T-helper 2 cell treated with Interferon-gamma antibody and Interleukin-4, amounts not matched to agents 100 ng/mL and 5 ng/mL, for 36 hours (primary cell): ENCODE data around the gene ACYP2. TPM values are rescaled to one million over a fixed set of nuclear protein-coding genes. Genes with fewer than 3 reads are reported as not detected.

Experiments
- intact Hi-C: fragments of 100-400 bp; cut with micrococcal nuclease; formaldehyde crosslinking; loops from one replicate; pipeline ENCODE4 v1.15.1; 2023
- total RNA-seq: library from RNA; stranded (reverse); gene quantifications from 2 replicates; pipeline ENCODE4 v1.2.3, GENCODE V29; 2022

ACYP2 gene
- total RNA-seq, 1 donor from 2014 or later, result 12.1 TPM

- intact Hi-C loops, result no loop called here
Measured at GRCh38 chr2:54149638-54150441, 34.4 kb downstream of the ACYP2 start.

- intact Hi-C loops, result no loop called here
Measured at GRCh38 chr2:54158311-54158710, 42.9 kb downstream of the ACYP2 start.

- intact Hi-C loops, result no loop called here
Measured at GRCh38 chr2:54161660-54162424, 46.4 kb downstream of the ACYP2 start.

DNA sequence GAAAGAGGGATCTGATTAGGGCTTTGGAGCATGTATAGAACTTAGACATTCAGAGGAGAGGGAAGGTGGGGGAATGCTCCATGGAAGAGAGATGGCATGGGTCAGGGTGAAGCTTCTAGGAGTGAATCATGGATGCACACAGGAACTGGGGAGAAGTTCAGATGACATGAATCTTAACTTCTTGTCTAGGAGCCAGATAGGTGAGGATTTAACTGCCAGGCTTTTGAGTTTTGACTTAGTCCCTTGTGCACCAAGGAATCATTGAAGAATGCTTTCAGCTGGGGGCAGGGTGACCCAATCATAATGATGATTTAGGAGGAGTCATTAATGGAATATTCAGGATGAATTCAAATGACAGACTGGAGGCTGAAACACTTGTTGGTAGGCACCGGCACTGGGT is 48.7 kb downstream of the ACYP2 start:
- intact Hi-C loops, result no loop called here

GRCh38 chr2:54166121-54166773 is 50.8 kb downstream of the ACYP2 start:
- intact Hi-C loops, result no loop called here

DNA sequence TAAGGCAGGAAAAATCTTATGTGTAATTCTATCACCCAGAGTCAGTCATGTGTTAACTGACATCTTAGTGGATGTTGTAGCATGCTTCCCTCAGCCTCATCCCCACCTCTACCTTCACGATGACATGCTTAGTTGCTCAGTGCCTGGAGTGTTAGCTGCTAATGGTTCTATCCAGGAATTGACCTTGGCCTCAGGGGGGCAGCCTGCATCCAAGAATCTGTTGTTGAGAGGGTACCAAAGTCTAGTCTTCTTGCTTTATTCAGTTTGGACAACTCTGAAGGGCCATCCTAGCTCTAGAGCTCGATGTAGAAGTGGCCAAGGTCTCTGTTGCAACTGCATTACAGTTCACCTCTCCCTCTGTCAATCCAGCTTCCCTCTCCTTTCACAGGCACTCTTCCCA is 61.2 kb downstream of the ACYP2 start:
- intact Hi-C loops, result no loop called here

- intact Hi-C loops, result no loop called here
Measured at GRCh38 chr2:54183281-54183680, 67.9 kb downstream of the ACYP2 start.

DNA sequence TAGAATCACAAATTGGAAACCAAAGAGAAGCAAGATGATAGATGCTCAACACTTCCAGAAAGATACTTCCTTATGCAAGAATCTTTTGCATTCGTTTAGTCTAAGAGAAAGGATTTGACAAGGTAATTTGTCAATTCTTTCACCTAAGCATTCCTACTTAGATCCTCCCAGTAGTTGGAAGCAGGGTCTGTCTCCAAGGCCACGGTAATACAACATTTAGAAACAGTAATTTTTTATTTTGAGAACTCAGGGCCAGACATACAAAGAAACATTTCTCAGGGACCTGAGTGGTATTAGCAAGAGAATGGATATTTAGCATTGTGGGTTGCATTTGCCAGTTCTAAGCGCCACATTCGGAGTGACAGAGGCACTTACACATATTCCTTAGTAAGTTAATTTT is 68.6 kb downstream of the ACYP2 start:
- intact Hi-C loops, result no loop called here

GRCh38 chr2:54185105-54185504 is 69.7 kb downstream of the ACYP2 start:
- intact Hi-C loops, result no loop called here

DNA sequence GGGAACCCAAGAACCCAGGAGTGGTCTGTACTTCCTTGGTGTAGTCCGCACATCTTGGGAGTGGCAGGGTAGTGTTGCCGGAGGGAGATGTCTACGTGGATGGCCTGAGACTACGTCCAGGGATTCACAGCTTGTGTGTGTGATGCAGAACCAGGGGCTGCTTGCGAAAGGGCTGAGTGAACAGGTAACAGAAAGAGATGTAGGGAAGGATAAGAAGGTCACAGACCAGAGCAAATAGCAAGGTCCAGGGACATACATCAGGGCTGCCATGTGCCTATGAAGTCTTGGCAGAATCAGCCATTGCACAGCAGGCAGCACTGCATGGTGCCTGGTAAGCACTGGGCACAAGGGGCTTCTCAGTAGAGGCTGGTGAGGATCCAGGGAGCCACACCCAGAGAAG is 71.9 kb downstream of the ACYP2 start:
- intact Hi-C loops, result no loop called here

GRCh38 chr2:54189539-54189938 is 74.1 kb downstream of the ACYP2 start:
- intact Hi-C loops, result no loop called here

GRCh38 chr2:54191361-54192135 is 76.1 kb downstream of the ACYP2 start:
- intact Hi-C loops, result no loop called here

GRCh38 chr2:54194761-54195750 is 79.6 kb downstream of the ACYP2 start:
- intact Hi-C loops, result no loop called here

DNA sequence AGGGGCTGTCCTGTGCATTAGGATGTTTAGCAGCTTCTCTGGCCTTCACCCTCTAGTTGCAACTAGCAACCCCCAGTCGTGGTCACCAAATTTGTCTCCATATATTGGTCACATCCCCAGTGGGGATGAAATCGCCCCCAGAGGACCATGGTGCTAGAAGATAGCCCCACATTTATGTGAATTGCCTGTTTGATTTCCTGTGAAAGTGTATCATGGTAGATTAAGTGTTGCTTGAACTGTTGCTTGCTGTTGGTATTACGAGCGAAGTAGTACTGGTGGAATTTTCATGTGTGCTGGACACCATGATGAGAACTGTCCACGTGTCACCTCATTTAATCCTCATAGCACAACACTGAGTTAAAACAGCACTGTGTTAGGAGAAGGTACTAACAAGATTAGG is 81.2 kb downstream of the ACYP2 start:
- intact Hi-C loops, result no loop called here

GRCh38 chr2:54204476-54204875 is 89.1 kb downstream of the ACYP2 start:
- intact Hi-C loops, result no loop called here

- intact Hi-C loops, result loop anchor here (1.0 kb wide), 1 partner anchor 297 kb away; no protein-coding TSS in a partner anchor
Measured at GRCh38 chr2:54206596-54206995, 91.2 kb downstream of the ACYP2 start.

DNA sequence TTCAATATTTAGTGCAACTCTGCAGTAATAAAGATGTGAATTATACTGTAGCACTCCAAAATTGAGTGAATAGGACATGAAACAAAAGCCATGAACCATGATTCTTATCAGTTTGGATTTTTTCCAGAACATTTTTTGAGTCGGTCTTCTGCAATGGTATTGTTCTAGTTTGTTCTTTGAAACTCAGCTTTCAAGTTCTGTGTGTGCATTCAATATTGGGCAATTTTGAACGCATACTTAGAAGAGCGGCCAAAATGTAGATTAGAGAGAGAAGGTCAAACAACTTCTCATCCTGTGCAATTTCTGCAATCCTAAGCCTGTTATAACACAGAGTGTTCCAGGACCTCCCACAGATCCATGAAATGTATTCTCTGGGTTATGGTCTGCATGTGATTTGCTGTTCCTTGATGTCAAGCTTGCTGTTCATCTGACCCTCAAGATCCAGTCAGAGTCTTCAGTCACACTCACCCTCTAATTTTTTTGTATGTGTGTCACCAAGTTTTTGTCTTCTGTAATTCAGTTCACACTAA is 92.3 kb downstream of the ACYP2 start:
- intact Hi-C loops, result no loop called here

DNA sequence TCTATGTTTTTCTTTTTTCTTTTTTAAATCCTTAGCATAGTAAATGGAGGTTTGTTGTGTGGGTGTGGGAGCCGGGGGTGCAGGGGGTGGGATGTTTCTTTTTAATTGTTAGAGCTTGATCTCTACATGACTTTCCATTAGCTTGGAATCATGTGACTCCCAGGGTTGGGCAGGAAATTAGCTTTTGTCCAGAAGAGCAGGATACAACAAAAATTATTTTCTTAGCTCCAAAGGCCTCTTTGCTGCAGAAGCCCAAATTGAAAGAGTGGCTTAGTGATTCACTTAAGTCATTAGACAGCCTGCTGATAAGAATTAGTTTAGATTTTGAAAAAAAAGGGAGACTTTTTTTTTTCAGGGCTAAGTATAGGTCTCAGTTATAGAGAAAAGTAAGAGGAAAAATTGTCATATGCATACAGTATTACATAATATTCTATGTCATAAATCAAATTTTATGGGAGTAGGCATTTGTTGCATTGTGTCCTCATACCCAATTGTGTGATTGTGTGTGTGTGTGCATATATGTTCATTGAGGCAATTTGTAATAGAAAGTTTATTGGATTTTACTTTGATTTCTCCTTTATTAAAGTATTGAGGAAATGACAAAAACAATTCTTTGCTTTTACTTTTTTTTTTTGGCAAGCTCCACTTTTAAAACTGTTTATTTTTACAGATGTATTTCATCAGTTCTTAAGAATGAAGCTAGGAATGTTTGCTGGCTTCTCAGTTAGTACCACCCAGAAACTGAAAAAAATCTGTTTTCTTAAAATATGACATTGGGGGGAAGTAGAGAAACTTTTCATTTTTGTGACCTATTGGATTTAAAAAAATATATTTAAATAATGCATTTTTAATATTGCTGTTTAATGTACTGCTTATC is 93.2 kb downstream of the ACYP2 start:
- intact Hi-C loops, result no loop called here

- intact Hi-C loops, result no loop called here
Measured at GRCh38 chr2:54209379-54209778, 94.0 kb downstream of the ACYP2 start.
